Gastrocnemius medialis (tissue), 4 donors: ENCODE results near the gene WDR37.

Experiments used
- POLR2A ChIP-seq, 2 donors: fragments of 450-650 bp; IDR thresholded peaks; one replicate each; pipeline ENCODE4 v1.6.1; 2017; ENCODE audit warnings: antibody characterized with exemption in 2 of 2, mild to moderate bottlenecking in 2 of 2, moderate library complexity in 2 of 2
- TF ChIP-seq, protein P1 (sequence below), 5 experiments: fragments of 450-650 bp in 3 of 5; fragments of 200-600 bp in 2 of 5; sonication (generic) in 2 of 5; IDR thresholded peaks in 4 of 5; conservative IDR thresholded peaks in 1 of 5; 1 replicate in 4 of 5; 2 replicates in 1 of 5; pipeline ENCODE4 v1.5.1; 2016 to 2019; ENCODE audit warnings: antibody characterized with exemption in 5 of 5, mild to moderate bottlenecking in 3 of 5, moderate library complexity in 3 of 5

DNA sequence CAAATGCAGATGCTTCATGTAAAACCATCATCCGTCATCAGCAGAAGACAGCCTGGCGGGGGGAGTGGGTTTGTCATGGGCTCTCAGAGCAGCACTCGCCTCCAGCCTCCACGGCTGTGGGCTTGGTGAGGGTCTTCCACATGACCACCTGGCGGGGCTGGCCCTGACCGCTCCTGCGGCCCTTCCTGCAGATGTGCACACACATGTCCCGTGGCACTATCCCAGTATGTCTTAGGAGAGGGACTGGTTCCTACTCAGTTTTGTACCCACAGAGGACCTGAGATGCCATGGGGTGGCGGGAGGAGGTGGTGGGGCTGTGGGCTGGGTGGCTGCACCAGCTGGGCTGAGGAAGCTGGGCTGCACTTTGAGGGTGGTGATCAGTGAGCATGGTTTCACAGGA is 35.2 kb upstream of the WDR37 start:
- TF ChIP-seq, protein P1, sequence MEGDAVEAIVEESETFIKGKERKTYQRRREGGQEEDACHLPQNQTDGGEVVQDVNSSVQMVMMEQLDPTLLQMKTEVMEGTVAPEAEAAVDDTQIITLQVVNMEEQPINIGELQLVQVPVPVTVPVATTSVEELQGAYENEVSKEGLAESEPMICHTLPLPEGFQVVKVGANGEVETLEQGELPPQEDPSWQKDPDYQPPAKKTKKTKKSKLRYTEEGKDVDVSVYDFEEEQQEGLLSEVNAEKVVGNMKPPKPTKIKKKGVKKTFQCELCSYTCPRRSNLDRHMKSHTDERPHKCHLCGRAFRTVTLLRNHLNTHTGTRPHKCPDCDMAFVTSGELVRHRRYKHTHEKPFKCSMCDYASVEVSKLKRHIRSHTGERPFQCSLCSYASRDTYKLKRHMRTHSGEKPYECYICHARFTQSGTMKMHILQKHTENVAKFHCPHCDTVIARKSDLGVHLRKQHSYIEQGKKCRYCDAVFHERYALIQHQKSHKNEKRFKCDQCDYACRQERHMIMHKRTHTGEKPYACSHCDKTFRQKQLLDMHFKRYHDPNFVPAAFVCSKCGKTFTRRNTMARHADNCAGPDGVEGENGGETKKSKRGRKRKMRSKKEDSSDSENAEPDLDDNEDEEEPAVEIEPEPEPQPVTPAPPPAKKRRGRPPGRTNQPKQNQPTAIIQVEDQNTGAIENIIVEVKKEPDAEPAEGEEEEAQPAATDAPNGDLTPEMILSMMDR (IDR thresholded peaks at IDR 0.05 in 4 of 5, conservative IDR thresholded peaks at IDR 0.05 in 1 of 5): no peak
- TF ChIP-seq POLR2A (IDR thresholded peaks at IDR 0.05): no peak
